SU-DHL-6 (cell line): ENCODE data around the gene KCNMB4.
"Not testable (repeated sequence)": the region's sequence is repeated elsewhere in the genome, so short reads cannot be mapped to it uniquely, and the experiment has no call there.

Experiments
- H2AFZ ChIP-seq: fragments of 200-600 bp; sonication (generic); 2 replicates; pipeline ENCODE4 v1.6.1; 2014; ENCODE audit warnings: low read depth, mild to moderate bottlenecking, moderate library complexity, mixed read lengths, antibody characterized with exemption, low read length; ENCODE audit not compliant: severe bottlenecking
- H3F3A ChIP-seq: fragments of 200-600 bp; shearing (Covaris generic); 2 replicates; pipeline ENCODE4 v1.6.0; 2016; ENCODE audit warnings: antibody characterized with exemption, mild to moderate bottlenecking; ENCODE audit not compliant: insufficient read depth
- H3K27ac ChIP-seq: fragments of 200-600 bp; sonication (generic); 2 replicates; pipeline ENCODE4 v1.5.1; 2016; ENCODE audit warnings: low read depth, mild to moderate bottlenecking, low read length, moderate library complexity, mixed read lengths
- H3K27me3 ChIP-seq: fragments of 200-600 bp; sonication (generic), shearing (Covaris generic); 2 replicates; pipeline ENCODE4 v1.6.0; 2014; ENCODE audit warnings: mild to moderate bottlenecking, low read length
- H3K36me3 ChIP-seq: fragments of 200-600 bp; sonication (generic); 2 replicates; pipeline ENCODE4 v1.6.1; 2014; ENCODE audit warnings: mild to moderate bottlenecking, low read length, mixed read lengths
- H3K4me2 ChIP-seq: fragments of 300-600, 200-600 bp; shearing (Covaris generic), sonication (generic); 2 replicates; pipeline ENCODE4 v1.6.0; 2014; ENCODE audit warnings: low read length, low read depth, mild to moderate bottlenecking; ENCODE audit not compliant: poor library complexity, severe bottlenecking
- H3K4me3 ChIP-seq: fragments of 200-600 bp; sonication (generic); 2 replicates; pipeline ENCODE4 v1.5.1; 2014; ENCODE audit warnings: antibody characterized with exemption, low read length, mild to moderate bottlenecking, mixed read lengths; ENCODE audit not compliant: insufficient read depth, poor library complexity, severe bottlenecking
- H3K79me2 ChIP-seq: fragments of 200-600 bp; sonication (generic); 2 replicates; pipeline ENCODE4 v1.6.1; 2014; ENCODE audit warnings: mild to moderate bottlenecking, low read length, moderate library complexity; ENCODE audit not compliant: insufficient read depth
- H3K9ac ChIP-seq: fragments of 200-600 bp; sonication (generic); 2 replicates; pipeline ENCODE4 v1.7.0; 2014; ENCODE audit warnings: mild to moderate bottlenecking, low read length
- H3K9me2 ChIP-seq: fragments of 200-600 bp; sonication (generic); replicated peaks from 2 replicates; pipeline ENCODE4 v1.6.1; 2014; ENCODE audit warnings: low read length; ENCODE audit not compliant: insufficient read depth
- H3K9me3 ChIP-seq: fragments of 200-600 bp; sonication (generic); 2 replicates; pipeline ENCODE4 v1.6.1; 2014; ENCODE audit warnings: low read length, mixed read lengths; ENCODE audit not compliant: insufficient read depth
- H4K20me1 ChIP-seq: fragments of 200-600 bp; sonication (generic); 2 replicates; pipeline ENCODE4 v1.6.1; 2014; ENCODE audit warnings: low read depth, mild to moderate bottlenecking, antibody characterized with exemption, low read length, moderate library complexity, mixed read lengths
- CTCF ChIP-seq: fragments of 200-600 bp; sonication (generic); IDR thresholded peaks from one replicate; pipeline ENCODE4 v1.5.1; 2017; ENCODE audit warnings: antibody characterized with exemption, mild to moderate bottlenecking, low read length, moderate library complexity; ENCODE audit not compliant: insufficient read depth, poor library complexity, severe bottlenecking
- EZH2phosphoT487 ChIP-seq: fragments of 200-600 bp; sonication (generic), shearing (Covaris generic); conservative IDR thresholded peaks from 2 replicates; pipeline ENCODE4 v1.6.1; 2018; ENCODE audit warnings: mild to moderate bottlenecking, antibody characterized with exemption, low read length, moderate library complexity, mixed read lengths

The KCNMB4 gene

GRCh38 chr12:70389678-70390077, 23.6 kb downstream of the KCNMB4 start:
- Histone ChIP-seq H4K20me1 (no peaks in the 10 kb centered on the region), H3K9ac (no peak overlapping the region), H3K27ac (no peak overlapping the region), H3K9me3 (no peaks in the 10 kb centered on the region), H3K9me2 (no peaks in the 10 kb centered on the region), H2AFZ (no peak overlapping the region), H3K36me3 (no peaks in the 10 kb centered on the region), H3F3A (no peaks in the 10 kb centered on the region), H3K4me2 (no peak overlapping the region), H3K27me3 (no peaks in the 10 kb centered on the region), H3K79me2 (no peaks in the 10 kb centered on the region), H3K4me3 (no peak overlapping the region)
- TF ChIP-seq CTCF (no peak), EZH2phosphoT487 (no peak)

GRCh38 chr12:70392631-70393030, 26.5 kb downstream of the KCNMB4 start:
- H3F3A ChIP-seq, H3K9ac ChIP-seq, H3K36me3 ChIP-seq, H4K20me1 ChIP-seq, H3K4me3 ChIP-seq, H3K4me2 ChIP-seq, H3K9me2 ChIP-seq, H3K79me2 ChIP-seq, H3K27ac ChIP-seq, H3K9me3 ChIP-seq, H2AFZ ChIP-seq, H3K27me3 ChIP-seq: not testable (repeated sequence)

GRCh38 chr12:70393787-70394499, 27.9 kb downstream of the KCNMB4 start:
- TF ChIP-seq EZH2phosphoT487 (no peak), CTCF (no peak)
- Histone ChIP-seq H3K9me2 (no peaks in the 10 kb centered on the region), H3K27ac (no peak overlapping the region), H3K36me3 (no peaks in the 10 kb centered on the region), H3K79me2 (no peaks in the 10 kb centered on the region), H2AFZ (no peak overlapping the region), H3K4me3 (no peak overlapping the region), H3F3A (no peaks in the 10 kb centered on the region), H4K20me1 (no peaks in the 10 kb centered on the region), H3K4me2 (no peak overlapping the region), H3K27me3 (no peaks in the 10 kb centered on the region), H3K9me3 (no peaks in the 10 kb centered on the region), H3K9ac (no peak overlapping the region)

- Histone ChIP-seq H2AFZ (no peak overlapping the region), H3K4me2 (no peak overlapping the region), H3K9me3 (no peaks in the 10 kb centered on the region), H3K27ac (no peak overlapping the region), H3K36me3 (no peaks in the 10 kb centered on the region), H3K9me2 (no peaks in the 10 kb centered on the region), H3K27me3 (no peaks in the 10 kb centered on the region), H3F3A (no peaks in the 10 kb centered on the region), H3K9ac (no peak overlapping the region), H3K79me2 (no peaks in the 10 kb centered on the region), H3K4me3 (no peak overlapping the region), H4K20me1 (no peaks in the 10 kb centered on the region)
- TF ChIP-seq CTCF (no peak), EZH2phosphoT487 (no peak)
Measured at GRCh38 chr12:70398002-70398401, 31.9 kb downstream of the KCNMB4 start.
